ENCODE data around the gene PPP2R5C. TPM values are rescaled to one million over a fixed set of nuclear protein-coding genes. Genes with fewer than 3 reads are reported as not detected.
"Not testable (repeated sequence)": the region's sequence is repeated elsewhere in the genome, so short reads cannot be mapped to it uniquely, and the experiment has no call there.

Gene PPP2R5C
- total RNA-seq, 1 donor from 2014 or later, result 250 TPM

GRCh38 chr14:101726295-101726953, 35.1 kb upstream of the PPP2R5C start:
- intact Hi-C loops (cut with micrococcal nuclease), result loop anchor here (10.0 kb wide), 1 partner anchor 1492 kb away; the partner anchor contains the start of gene YY1

GRCh38 chr14:101726954-101727302, 34.6 kb upstream of the PPP2R5C start:
- intact Hi-C loops (cut with micrococcal nuclease), result loop anchor here (10.0 kb wide), 1 partner anchor 1492 kb away; the partner anchor contains the start of gene YY1

- intact Hi-C loops (cut with micrococcal nuclease), result loop anchor here (10.0 kb wide), 1 partner anchor 1493 kb away; the partner anchor contains the start of gene YY1
Observed at GRCh38 chr14:101727611-101728366, 33.7 kb upstream of the PPP2R5C start.

- intact Hi-C loops (cut with micrococcal nuclease), result loop anchor here (10.0 kb wide), 1 partner anchor 1494 kb away; the partner anchor contains the start of gene YY1
Observed at GRCh38 chr14:101728367-101728742, 33.2 kb upstream of the PPP2R5C start.

GRCh38 chr14:101729382-101729781, 32.1 kb upstream of the PPP2R5C start:
- intact Hi-C loops (cut with micrococcal nuclease), result loop anchor here (10.0 kb wide), 1 partner anchor 1495 kb away; the partner anchor contains the start of gene YY1

- intact Hi-C loops (cut with micrococcal nuclease), result not testable (repeated sequence)
Observed at GRCh38 chr14:101730157-101730556, 31.4 kb upstream of the PPP2R5C start.

- intact Hi-C loops (cut with micrococcal nuclease), result loop anchor here (1.0 kb wide), 7 partner anchors 8 to 234 kb away; partner anchors contain the start of gene DYNC1H1
Observed at GRCh38 chr14:101730626-101731186, 30.8 kb upstream of the PPP2R5C start.

GRCh38 chr14:101731187-101732080, 30.1 kb upstream of the PPP2R5C start:
- intact Hi-C loops (cut with micrococcal nuclease), result loop anchor here (1.0 kb wide), 7 partner anchors 9 to 233 kb away; partner anchors contain the start of gene DYNC1H1

- intact Hi-C loops (cut with micrococcal nuclease), result no loop called here
Observed at GRCh38 chr14:101732118-101732517, 29.4 kb upstream of the PPP2R5C start.

- intact Hi-C loops (cut with micrococcal nuclease), result no loop called here
Observed at GRCh38 chr14:101733211-101733610, 28.3 kb upstream of the PPP2R5C start.

GRCh38 chr14:101734246-101734847, 27.2 kb upstream of the PPP2R5C start:
- intact Hi-C loops (cut with micrococcal nuclease), result no loop called here

- intact Hi-C loops (cut with micrococcal nuclease), result no loop called here
Observed at GRCh38 chr14:101735453-101735852, 26.1 kb upstream of the PPP2R5C start.

- intact Hi-C loops (cut with micrococcal nuclease), result no loop called here
Observed at GRCh38 chr14:101736071-101736470, 25.4 kb upstream of the PPP2R5C start.

- intact Hi-C loops (cut with micrococcal nuclease), result no loop called here
Observed at GRCh38 chr14:101736585-101736984, 24.9 kb upstream of the PPP2R5C start.

GRCh38 chr14:101737414-101738339, 23.8 kb upstream of the PPP2R5C start:
- intact Hi-C loops (cut with micrococcal nuclease), result no loop called here

GRCh38 chr14:101738703-101739320, 22.7 kb upstream of the PPP2R5C start:
- intact Hi-C loops (cut with micrococcal nuclease), result no loop called here

- intact Hi-C loops (cut with micrococcal nuclease), result no loop called here
Observed at GRCh38 chr14:101739446-101740141, 21.9 kb upstream of the PPP2R5C start.

- intact Hi-C loops (cut with micrococcal nuclease), result no loop called here
Observed at GRCh38 chr14:101740981-101741380, 20.5 kb upstream of the PPP2R5C start.
